ENCODE measurements around the gene GPC6.
A peak's percentile ranks its signal among the peaks of the same experiment; 100 is the strongest.

The GPC6 gene

GRCh38 chr13:93635616-93636032 lies 409.0 kb downstream of the GPC6 start:
- no peak for TF ChIP-seq CTCF (IDR thresholded peaks at IDR 0.05; ENCODE audit: low read depth, low read length, missing control alignments)
- no peak overlapping the region for H3K4me3 ChIP-seq (replicated peaks; ENCODE audit: low read depth, low read length)
- DNase-seq (ENCODE audit: extremely low read depth, low read depth), result peak; percentile 21

GRCh38 chr13:93637852-93638251 lies 411.2 kb downstream of the GPC6 start:
- TF ChIP-seq CTCF (IDR thresholded peaks at IDR 0.05; ENCODE audit: low read depth, low read length, missing control alignments), result no peak
- no peak for DNase-seq (ENCODE audit: extremely low read depth, low read depth)

GRCh38 chr13:93640452-93640851 lies 413.8 kb downstream of the GPC6 start:
- no peak overlapping the region for H3K4me3 ChIP-seq (replicated peaks; ENCODE audit: low read depth, low read length)
- no peak for TF ChIP-seq CTCF (IDR thresholded peaks at IDR 0.05; ENCODE audit: low read depth, low read length, missing control alignments)

More at GRCh38 chr13:93637852-93638251, 411.2 kb downstream of the GPC6 start:
- no peak overlapping the region for H3K4me3 ChIP-seq (replicated peaks; ENCODE audit: low read depth, low read length)

GRCh38 chr13:93646245-93646644 lies 419.6 kb downstream of the GPC6 start:
- no peak overlapping the region for H3K4me3 ChIP-seq (replicated peaks; ENCODE audit: low read depth, low read length)
- DNase-seq (ENCODE audit: extremely low read depth, low read depth), result no peak
- TF ChIP-seq CTCF (IDR thresholded peaks at IDR 0.05; ENCODE audit: low read depth, low read length, missing control alignments), result no peak

More at GRCh38 chr13:93640452-93640851, 413.8 kb downstream of the GPC6 start:
- no peak for DNase-seq (ENCODE audit: extremely low read depth, low read depth)

- no peak for DNase-seq (ENCODE audit: extremely low read depth, low read depth)
- H3K4me3 ChIP-seq (replicated peaks; ENCODE audit: low read depth, low read length), result no peak overlapping the region
- no peak for TF ChIP-seq CTCF (IDR thresholded peaks at IDR 0.05; ENCODE audit: low read depth, low read length, missing control alignments)
Measured at GRCh38 chr13:93649496-93649895, 422.9 kb downstream of the GPC6 start.

GRCh38 chr13:93653776-93654175 lies 427.2 kb downstream of the GPC6 start:
- H3K4me3 ChIP-seq (replicated peaks; ENCODE audit: low read depth, low read length), result no peak overlapping the region
- DNase-seq (ENCODE audit: extremely low read depth, low read depth), result no peak
- no peak for TF ChIP-seq CTCF (IDR thresholded peaks at IDR 0.05; ENCODE audit: low read depth, low read length, missing control alignments)

- H3K4me3 ChIP-seq (replicated peaks; ENCODE audit: low read depth, low read length), result no peak overlapping the region
- DNase-seq (ENCODE audit: extremely low read depth, low read depth), result no peak
- TF ChIP-seq CTCF (IDR thresholded peaks at IDR 0.05; ENCODE audit: low read depth, low read length, missing control alignments), result no peak
Measured at GRCh38 chr13:93655154-93655553, 428.5 kb downstream of the GPC6 start.
